Keratinocyte (primary cell): Measurements from ENCODE around the gene RGS3. TPM values are rescaled to one million over a fixed set of nuclear protein-coding genes. Genes with fewer than 3 reads are reported as not detected.

Experiments
- DNase-seq: peaks from one replicate; pipeline ENCODE4 v3.0.0-alpha.2; 2011; ENCODE audit warnings: low read depth, missing footprints, low spot score
- FAIRE-seq: peaks from 2 replicates; lab custom pipeline; 2011; peaks lifted over from hg19 to GRCh38; lab: Jason Lieb, UNC
- H2AFZ ChIP-seq: 2 replicates; pipeline ENCODE4 v1.6.0; 2012; ENCODE audit warnings: low read length, control low read depth, inconsistent platforms; ENCODE audit not compliant: control insufficient read depth
- H3K27ac ChIP-seq: 2 replicates; pipeline ENCODE4 v1.5.1; 2011; ENCODE audit warnings: low read length; ENCODE audit not compliant: control insufficient read depth, insufficient read depth
- H3K27me3 ChIP-seq: 3 replicates; pipeline ENCODE4 v1.6.0; 2011; ENCODE audit warnings: low read length; ENCODE audit not compliant: control insufficient read depth, insufficient read depth; ENCODE audit errors: extremely low read depth
- H3K36me3 ChIP-seq, 2 experiments: 2 replicates in 1 of 2; 3 replicates in 1 of 2; pipeline ENCODE4 v1.5.1; 2011; ENCODE audit warnings: low read length in 2 of 2, mild to moderate bottlenecking in 1 of 2; ENCODE audit not compliant: control insufficient read depth in 2 of 2, insufficient read depth in 2 of 2; ENCODE audit errors: extremely low read depth in 1 of 2
- H3K4me1 ChIP-seq: 3 replicates; pipeline ENCODE4 v1.5.1; 2011; ENCODE audit warnings: low read length; ENCODE audit not compliant: control insufficient read depth, insufficient read depth; ENCODE audit errors: extremely low read depth
- H3K4me2 ChIP-seq: 3 replicates; pipeline ENCODE4 v1.6.0; 2011; ENCODE audit warnings: low read depth, low read length; ENCODE audit not compliant: control insufficient read depth, insufficient read depth; ENCODE audit errors: extremely low read depth
- H3K4me3 ChIP-seq, 3 experiments: fragments of 200-600 bp in 1 of 3; sonication (generic) in 1 of 3; 2 replicates in 2 of 3; 3 replicates in 1 of 3; pipeline ENCODE4 v1.5.1; 2011 to 2016; ENCODE audit warnings: low read length in 3 of 3, mild to moderate bottlenecking in 3 of 3, control low read depth in 2 of 3, inconsistent platforms in 1 of 3, low read depth in 1 of 3, mixed read lengths in 1 of 3, mixed run types in 1 of 3, moderate library complexity in 1 of 3; ENCODE audit not compliant: control insufficient read depth in 2 of 3, insufficient read depth in 2 of 3; ENCODE audit errors: extremely low read depth in 1 of 3
- H3K79me2 ChIP-seq: 2 replicates; pipeline ENCODE4 v1.6.0; 2012; ENCODE audit warnings: low read length; ENCODE audit not compliant: control insufficient read depth, insufficient read depth
- H3K9ac ChIP-seq: 3 replicates; pipeline ENCODE4 v1.6.0; 2011; ENCODE audit warnings: low read length; ENCODE audit not compliant: control insufficient read depth, insufficient read depth; ENCODE audit errors: extremely low read depth
- H3K9me1 ChIP-seq: 3 replicates; pipeline ENCODE4 v1.6.0; 2011; ENCODE audit warnings: low read length; ENCODE audit not compliant: control insufficient read depth, insufficient read depth; ENCODE audit errors: extremely low read depth
- H3K9me3 ChIP-seq: 2 replicates; pipeline ENCODE4 v1.5.1; 2012; ENCODE audit warnings: low read depth, low read length; ENCODE audit not compliant: control insufficient read depth
- H4K20me1 ChIP-seq: 3 replicates; pipeline ENCODE4 v1.6.0; 2011; ENCODE audit warnings: low read length; ENCODE audit not compliant: control insufficient read depth, insufficient read depth; ENCODE audit errors: extremely low read depth
- EZH2 ChIP-seq: IDR thresholded peaks from one replicate; pipeline ENCODE4 v1.6.1; 2012; ENCODE audit warnings: inconsistent platforms, mild to moderate bottlenecking, low read length, moderate library complexity
- dilution Hi-C: fragments of 300-500 bp; cut with MboI; formaldehyde crosslinking; loops from one replicate; pipeline ENCODE4 v1.7.0; 2020; ENCODE audit warnings: low sequenced_read_pairs; ENCODE audit not compliant: extremely low pct_ligation_motif_present
- polyA plus RNA-seq, 5 experiments: library from polyadenylated mRNA; depleted of rRNA in 3 of 5; stranded (reverse) in 3 of 5; stranded (forward) in 1 of 5; unstranded in 1 of 5; fragments of >200 nt; gene quantifications; 1 replicate in 1 of 5; 2 replicates in 3 of 5; 3 replicates in 1 of 5; pipeline versions ENCODE4 v1.2.1 to v1.2.3, GENCODE V29; 2011 to 2012; ENCODE audit warnings: missing spikeins in 2 of 5, low read depth in 1 of 5, low replicate concordance in 1 of 5
- TF ChIP-seq, protein P1 (sequence below), 3 experiments: IDR thresholded peaks in 1 of 3; conservative IDR thresholded peaks in 1 of 3; optimal IDR thresholded peaks in 1 of 3; 2 replicates in 2 of 3; 3 replicates in 1 of 3; pipeline versions ENCODE3 to v1.5.1; 2011; ENCODE audit warnings: low read length in 3 of 3, mild to moderate bottlenecking in 3 of 3, moderate library complexity in 2 of 3, control low read depth in 1 of 3, inconsistent platforms in 1 of 3; ENCODE audit not compliant: insufficient read depth in 2 of 3; ENCODE audit errors: extremely low read depth in 1 of 3

RGS3 gene
- polyA plus RNA-seq, 1 donor (not counting 4 experiments of a cell fraction or from before 2014, with no cell fraction given): 19.6 TPM

DNA sequence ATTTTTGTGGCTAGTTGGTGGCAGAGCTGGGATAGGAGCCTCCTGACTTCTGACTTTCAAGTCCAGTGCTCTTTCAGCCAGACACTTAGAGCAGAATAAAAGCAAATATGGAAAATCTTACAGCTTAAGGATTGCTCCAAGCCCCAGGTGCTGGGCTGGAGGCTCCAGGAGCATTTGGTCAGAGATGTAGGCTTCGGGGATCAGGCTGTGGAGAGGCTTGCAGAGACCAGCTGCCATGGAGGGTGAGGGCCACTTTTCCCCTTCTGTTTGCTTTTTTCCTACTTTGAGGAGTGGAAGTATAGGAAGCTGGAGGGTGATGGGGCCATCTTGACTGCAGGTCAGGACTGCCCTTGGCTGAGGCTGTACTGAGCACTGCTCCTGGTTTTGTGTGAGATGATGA lies 58.9 kb downstream of the RGS3 start:
- H3K9me1 ChIP-seq: no peaks in the 10 kb centered on the region
- no peak overlapping the region for H3K27ac ChIP-seq
- H2AFZ ChIP-seq: no peak overlapping the region
- H3K4me3 ChIP-seq: no peak overlapping the region
- no peak overlapping the region for H3K4me2 ChIP-seq
- FAIRE-seq: no peak
- DNase-seq: no peak
- peaks cover 4% of the 10 kb centered on the region for H3K4me1 ChIP-seq
- TF ChIP-seq, protein P1, sequence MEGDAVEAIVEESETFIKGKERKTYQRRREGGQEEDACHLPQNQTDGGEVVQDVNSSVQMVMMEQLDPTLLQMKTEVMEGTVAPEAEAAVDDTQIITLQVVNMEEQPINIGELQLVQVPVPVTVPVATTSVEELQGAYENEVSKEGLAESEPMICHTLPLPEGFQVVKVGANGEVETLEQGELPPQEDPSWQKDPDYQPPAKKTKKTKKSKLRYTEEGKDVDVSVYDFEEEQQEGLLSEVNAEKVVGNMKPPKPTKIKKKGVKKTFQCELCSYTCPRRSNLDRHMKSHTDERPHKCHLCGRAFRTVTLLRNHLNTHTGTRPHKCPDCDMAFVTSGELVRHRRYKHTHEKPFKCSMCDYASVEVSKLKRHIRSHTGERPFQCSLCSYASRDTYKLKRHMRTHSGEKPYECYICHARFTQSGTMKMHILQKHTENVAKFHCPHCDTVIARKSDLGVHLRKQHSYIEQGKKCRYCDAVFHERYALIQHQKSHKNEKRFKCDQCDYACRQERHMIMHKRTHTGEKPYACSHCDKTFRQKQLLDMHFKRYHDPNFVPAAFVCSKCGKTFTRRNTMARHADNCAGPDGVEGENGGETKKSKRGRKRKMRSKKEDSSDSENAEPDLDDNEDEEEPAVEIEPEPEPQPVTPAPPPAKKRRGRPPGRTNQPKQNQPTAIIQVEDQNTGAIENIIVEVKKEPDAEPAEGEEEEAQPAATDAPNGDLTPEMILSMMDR (optimal IDR thresholded peaks at IDR 0.05 in 1 of 3, IDR thresholded peaks at IDR 0.05 in 1 of 3, conservative IDR thresholded peaks at IDR 0.05 in 1 of 3; ENCODE audit: extremely low read depth in 1 of 3, insufficient read depth in 2 of 3, low read length in 3 of 3): no peak
- no peak for TF ChIP-seq EZH2
- H3K9ac ChIP-seq: no peak overlapping the region
- dilution Hi-C loops: no loop called here
- no peaks in the 10 kb centered on the region for H3K79me2 ChIP-seq
- peaks cover 3% of the 10 kb centered on the region for H3K27me3 ChIP-seq
- H3K36me3 ChIP-seq: no peaks in the 10 kb centered on the region
- no peaks in the 10 kb centered on the region for H4K20me1 ChIP-seq
- H3K9me3 ChIP-seq: no peaks in the 10 kb centered on the region

DNA sequence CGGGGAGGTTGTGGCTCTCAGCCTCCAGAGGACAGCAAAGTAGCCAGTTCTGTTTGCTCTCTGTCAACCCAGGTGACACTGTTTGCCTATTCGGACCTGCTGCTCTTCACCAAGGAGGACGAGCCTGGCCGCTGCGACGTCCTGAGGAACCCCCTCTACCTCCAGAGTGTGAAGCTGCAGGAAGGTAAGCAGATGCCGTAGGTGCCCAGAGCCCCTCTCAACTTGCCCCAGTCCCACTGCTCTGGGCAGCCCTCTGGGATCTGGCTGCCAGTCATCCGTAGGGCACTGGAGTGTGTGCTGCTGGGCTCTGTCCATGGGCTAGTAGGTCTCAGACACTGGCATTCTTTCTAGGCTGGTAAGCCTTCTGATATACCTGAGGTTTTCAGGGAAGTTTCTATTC lies 59.3 kb downstream of the RGS3 start:
- Histone ChIP-seq H3K4me2 (no peak overlapping the region), H3K4me1 (peaks cover 4% of the 10 kb centered on the region), H3K36me3 (no peaks in the 10 kb centered on the region), H2AFZ (no peak overlapping the region), H3K4me3 (no peak overlapping the region), H3K27me3 (peaks cover 3% of the 10 kb centered on the region), H3K79me2 (no peaks in the 10 kb centered on the region), H3K9ac (no peak overlapping the region), H4K20me1 (no peaks in the 10 kb centered on the region), H3K9me3 (no peaks in the 10 kb centered on the region), H3K9me1 (no peaks in the 10 kb centered on the region), H3K27ac (no peak overlapping the region)
- dilution Hi-C loops: no loop called here
- DNase-seq: no peak
- TF ChIP-seq, protein P1 (optimal IDR thresholded peaks at IDR 0.05 in 1 of 3, IDR thresholded peaks at IDR 0.05 in 1 of 3, conservative IDR thresholded peaks at IDR 0.05 in 1 of 3; ENCODE audit: extremely low read depth in 1 of 3, insufficient read depth in 2 of 3, low read length in 3 of 3): no peak
- TF ChIP-seq EZH2: no peak
- no peak for FAIRE-seq
